ENCODE results near the gene DNAJC19. TPM values are rescaled to one million over a fixed set of nuclear protein-coding genes. Genes with fewer than 3 reads are reported as not detected.

The DNAJC19 gene
- polyA plus RNA-seq, 1 donor from 2014 or later, result 93.3 TPM

Other genes with a start within 250 kb of the DNAJC19 start
- 50.1 TPM for gene FXR1, start 77.1 kb downstream of the DNAJC19 start, polyA plus RNA-seq